Measurements from ENCODE around the gene ZG16B. TPM values are rescaled to one million over a fixed set of nuclear protein-coding genes. Genes with fewer than 3 reads are reported as not detected.

Gene ZG16B
- total RNA-seq, 4 donors from 2014 or later = not detected

GRCh38 chr16:2822496-2822895 lies 7.6 kb upstream of the ZG16B start:
- DNase-seq (ENCODE audit: extremely low spot score) = no peak
- H3K27ac ChIP-seq (replicated peaks in 1 of 4) = no peak overlapping the region
- H3K36me3 ChIP-seq = no peaks in the 10 kb centered on the region
- H3K4me1 ChIP-seq = no peaks in the 10 kb centered on the region
- peaks cover 0 to 60% (median 0%) of the 10 kb centered on the region in 4 donors for H3K27me3 ChIP-seq
- no peak for TF ChIP-seq CTCF (IDR thresholded peaks at IDR 0.05)
- no peak for TF ChIP-seq POLR2AphosphoS5 (IDR thresholded peaks at IDR 0.05)
- no peak for TF ChIP-seq POLR2A (IDR thresholded peaks at IDR 0.05; ENCODE audit: low read depth)
- TF ChIP-seq EP300 (IDR thresholded peaks at IDR 0.05) = no peak
- intact Hi-C loops (cut with DNase I) = no loop called here
- 63% methylated on average over 4 of the region's 4 CpGs for WGBS
- H3K9me3 ChIP-seq = no peaks in the 10 kb centered on the region
- H3K4me3 ChIP-seq = no peak overlapping the region

- peaks cover 0 to 63% (median 0%) of the 10 kb centered on the region in 4 donors for H3K27me3 ChIP-seq
- TF ChIP-seq POLR2A (IDR thresholded peaks at IDR 0.05; ENCODE audit: low read depth) (no peak), CTCF (IDR thresholded peaks at IDR 0.05) (no peak)
- intact Hi-C loops (cut with DNase I) = no loop called here
- no peak overlapping the region for H3K27ac ChIP-seq (replicated peaks in 1 of 4)
- no peaks in the 10 kb centered on the region for H3K36me3 ChIP-seq
- WGBS = 82% methylated on average over 10 of the region's 10 CpGs
- DNase-seq (ENCODE audit: extremely low spot score) = no peak
- peaks cover 0 to 1% (median 0%) of the 10 kb centered on the region in 4 donors for H3K4me1 ChIP-seq
- no peak overlapping the region for H3K4me3 ChIP-seq
- H3K9me3 ChIP-seq = no peaks in the 10 kb centered on the region
Observed at GRCh38 chr16:2824626-2825025, 5.5 kb upstream of the ZG16B start.

GRCh38 chr16:2825049-2825742 lies 4.9 kb upstream of the ZG16B start:
- 90% methylated on average over 19 of the region's 26 CpGs for WGBS
- Histone ChIP-seq H3K9me3 (no peaks in the 10 kb centered on the region), H3K4me3 (no peak overlapping the region), H3K4me1 (peaks cover 0 to 7% (median 0%) of the 10 kb centered on the region in 4 donors), H3K27ac (replicated peaks in 1 of 4) (no peak overlapping the region), H3K36me3 (no peaks in the 10 kb centered on the region), H3K27me3 (peaks cover 0 to 64% (median 0%) of the 10 kb centered on the region in 4 donors)
- no peak for DNase-seq (ENCODE audit: extremely low spot score)
- intact Hi-C loops (cut with DNase I) = no loop called here
- no peak for TF ChIP-seq CTCF (IDR thresholded peaks at IDR 0.05)
- TF ChIP-seq EP300 (IDR thresholded peaks at IDR 0.05) = no peak
- TF ChIP-seq POLR2A (IDR thresholded peaks at IDR 0.05; ENCODE audit: low read depth) = no peak
- TF ChIP-seq POLR2AphosphoS5 (IDR thresholded peaks at IDR 0.05) = no peak

- WGBS = 81% methylated on average over 11 of the region's 11 CpGs
- peaks cover 0 to 64% (median 0%) of the 10 kb centered on the region in 4 donors for H3K27me3 ChIP-seq
- DNase-seq (ENCODE audit: extremely low spot score) = no peak
Observed at GRCh38 chr16:2825906-2826305, 4.2 kb upstream of the ZG16B start.

More at GRCh38 chr16:2825906-2826305, 4.2 kb upstream of the ZG16B start:
- H3K9me3 ChIP-seq = no peaks in the 10 kb centered on the region
- peaks cover 0 to 8% (median 0%) of the 10 kb centered on the region in 4 donors for H3K4me1 ChIP-seq
- TF ChIP-seq EP300 (IDR thresholded peaks at IDR 0.05) (no peak), POLR2A (IDR thresholded peaks at IDR 0.05; ENCODE audit: low read depth) (no peak), POLR2AphosphoS5 (IDR thresholded peaks at IDR 0.05) (no peak), CTCF (IDR thresholded peaks at IDR 0.05) (no peak)
- intact Hi-C loops (cut with DNase I) = no loop called here
- H3K4me3 ChIP-seq = no peak overlapping the region
- no peak overlapping the region for H3K27ac ChIP-seq (replicated peaks in 1 of 4)
- H3K36me3 ChIP-seq = no peaks in the 10 kb centered on the region
